GM18867 (cell line): ENCODE results near the gene GABPB1.

Source experiments
- ATAC-seq: cut with Tn5 transposase; IDR thresholded peaks from one replicate; pipeline ENCODE4 v1.9.1; 2021; ENCODE audit warnings: mild to moderate bottlenecking, moderate library complexity; ENCODE audit not compliant: unreplicated experiment

Gene GABPB1

DNA sequence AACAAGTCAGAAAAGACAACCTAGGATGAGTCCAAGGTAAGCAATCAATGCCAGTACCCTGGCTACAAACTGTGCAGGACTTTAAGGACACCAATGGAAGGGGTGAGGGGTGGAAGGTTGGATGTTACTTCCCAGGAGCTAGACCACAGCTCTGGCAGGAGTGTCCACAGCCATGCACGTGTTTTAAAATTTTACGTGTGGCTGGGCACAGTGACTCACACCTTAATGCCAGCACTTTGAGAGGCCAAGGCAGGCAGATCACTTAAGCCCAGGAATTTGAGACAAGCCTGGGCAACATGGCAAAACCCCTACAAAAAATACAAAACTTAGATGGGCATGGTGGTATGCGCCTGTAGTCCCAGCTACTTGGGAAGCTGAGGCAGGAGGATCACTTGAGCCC lies 74.7 kb downstream of the GABPB1 start:
- no peak for ATAC-seq

- no peak for ATAC-seq
Observed at GRCh38 chr15:50278496-50278895, 76.5 kb downstream of the GABPB1 start.

GRCh38 chr15:50277370-50277769 lies 77.6 kb downstream of the GABPB1 start:
- ATAC-seq: no peak

DNA sequence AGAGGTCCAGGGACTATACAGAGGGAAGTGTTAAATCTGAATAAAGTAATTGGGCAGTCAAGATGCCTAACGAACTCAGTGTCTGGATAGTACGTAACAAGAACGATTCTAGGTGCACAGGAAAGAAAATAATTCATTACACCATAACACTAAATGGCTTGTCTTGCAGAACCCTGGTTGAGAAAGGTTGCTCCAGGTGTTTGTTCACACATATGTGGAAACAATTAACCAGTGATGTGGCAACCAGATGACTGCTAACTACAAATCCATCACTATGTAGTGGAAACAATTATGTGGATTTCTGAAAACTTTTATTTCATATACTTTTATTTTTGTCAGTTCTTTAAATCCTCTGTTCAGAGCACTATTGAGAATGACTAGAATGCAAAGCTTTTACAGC lies 79.1 kb downstream of the GABPB1 start:
- ATAC-seq: no peak

- ATAC-seq: no peak
Observed at GRCh38 chr15:50275091-50275490, 79.9 kb downstream of the GABPB1 start.

- ATAC-seq: no peak
Observed at GRCh38 chr15:50267577-50267976, 87.4 kb downstream of the GABPB1 start.

GRCh38 chr15:50265620-50266019 lies 89.4 kb downstream of the GABPB1 start, which contains the start of gene HDC:
Gene HDC, minus strand, starts transcription at chr15:50265726. Its CDS starts 103 bp downstream, at chr15:50265623.
- no peak for ATAC-seq

- ATAC-seq: no peak
Observed at GRCh38 chr15:50262533-50262932, 92.5 kb downstream of the GABPB1 start.

DNA sequence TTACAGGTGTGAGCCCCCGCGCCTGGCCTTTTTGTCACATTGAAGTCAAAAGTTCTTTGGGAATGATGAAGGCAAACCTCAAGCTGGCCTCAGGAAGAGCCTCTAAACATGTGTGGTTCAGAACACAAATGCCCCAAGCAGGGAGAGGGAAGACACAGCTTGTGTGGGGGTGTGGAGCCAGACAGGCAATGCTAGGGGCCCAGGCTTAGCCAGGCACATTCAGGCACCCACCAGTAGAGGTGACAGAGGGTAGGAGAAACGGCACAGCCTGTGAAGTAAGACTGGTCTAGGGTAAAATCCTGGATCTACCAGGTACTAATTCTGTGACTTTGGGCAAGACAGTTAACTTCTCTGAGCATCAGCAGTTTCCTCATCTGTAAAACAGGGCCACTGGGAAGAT lies 93.0 kb downstream of the GABPB1 start:
- no peak for ATAC-seq

DNA sequence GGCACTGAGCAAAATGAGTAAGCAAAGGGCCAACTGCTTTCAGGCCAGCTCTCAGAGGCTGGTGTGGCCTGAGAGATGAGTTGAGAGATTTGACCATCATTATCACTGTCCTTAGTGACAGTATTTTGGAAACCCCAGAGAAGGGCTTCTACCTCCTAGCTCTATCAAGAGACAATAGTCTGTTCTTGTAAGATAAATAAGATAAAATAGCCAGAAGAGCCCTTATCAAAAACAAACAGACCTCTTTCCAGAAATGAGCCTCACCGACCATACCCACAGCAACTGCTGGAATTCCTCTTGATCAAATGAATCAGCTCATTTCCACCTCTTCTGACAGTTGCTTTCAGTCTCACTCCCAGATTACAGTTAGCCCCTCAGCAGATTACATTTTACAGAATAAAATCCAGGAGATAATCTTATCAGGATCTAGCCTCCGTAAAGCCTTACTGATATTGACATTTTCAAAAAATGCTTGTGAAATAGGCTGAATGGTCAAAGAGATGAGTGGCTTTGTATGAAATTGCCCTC lies 94.0 kb downstream of the GABPB1 start:
- peak; percentile 53 for ATAC-seq

DNA sequence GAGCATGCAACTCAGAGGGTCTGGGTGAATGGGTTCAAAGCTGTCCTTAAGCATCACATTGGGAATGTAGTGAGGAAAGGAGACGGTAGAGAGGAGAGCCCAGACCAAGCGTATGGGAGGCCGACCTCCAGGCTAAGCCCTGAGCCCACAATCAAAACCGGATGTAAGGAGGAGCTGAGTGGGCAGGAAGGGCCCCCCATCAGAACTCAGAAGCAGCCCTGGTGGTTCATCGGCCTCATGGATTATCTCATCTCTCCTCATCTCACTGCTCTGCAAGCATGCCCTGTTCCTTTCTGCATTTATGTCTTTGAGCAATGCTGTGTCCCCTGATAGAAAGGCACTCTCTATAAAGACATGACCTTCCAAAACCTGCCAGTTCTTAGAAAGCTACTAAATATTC lies 95.7 kb downstream of the GABPB1 start:
- ATAC-seq: no peak

DNA sequence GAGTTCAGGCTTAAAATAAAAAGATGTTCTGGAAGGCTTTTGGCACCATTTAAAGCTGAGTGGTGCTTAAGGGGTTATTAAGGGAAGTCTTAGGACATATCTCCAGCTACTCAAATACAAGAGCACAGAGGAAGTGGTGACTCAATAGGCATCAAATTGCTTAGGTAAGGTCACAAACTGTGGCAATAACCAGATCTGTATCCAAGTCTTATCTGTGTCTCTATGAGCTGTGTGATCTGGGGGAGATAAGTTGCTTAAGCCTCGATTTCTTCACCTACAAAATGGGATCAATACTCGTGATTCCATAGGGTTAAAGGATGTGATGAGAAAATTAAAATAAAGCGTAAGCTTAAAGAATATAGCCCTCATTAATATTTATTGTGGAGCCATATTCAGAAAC lies 97.1 kb downstream of the GABPB1 start:
- ATAC-seq: no peak

DNA sequence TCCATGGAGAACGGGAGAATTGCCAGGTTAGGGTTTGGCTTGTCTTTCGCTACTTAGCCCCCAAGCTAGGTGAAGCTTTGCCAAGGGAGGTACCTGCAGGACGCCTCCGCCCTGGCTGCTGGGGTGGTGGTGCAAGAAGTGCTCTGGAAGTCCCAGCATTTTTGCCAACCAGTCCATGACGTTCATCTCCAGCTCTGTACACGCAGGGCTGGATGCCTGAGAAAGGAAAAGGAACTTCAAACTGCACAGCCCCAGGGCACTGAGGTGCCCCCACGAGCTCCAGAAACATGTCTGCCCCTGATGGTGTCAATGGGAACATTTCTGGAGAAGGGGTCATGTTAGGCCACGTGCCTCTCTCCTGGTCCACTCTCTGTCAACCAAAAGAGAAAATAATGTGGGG lies 97.7 kb downstream of the GABPB1 start:
- no peak for ATAC-seq

- no peak for ATAC-seq
Observed at GRCh38 chr15:50256188-50257041, 98.6 kb downstream of the GABPB1 start.

DNA sequence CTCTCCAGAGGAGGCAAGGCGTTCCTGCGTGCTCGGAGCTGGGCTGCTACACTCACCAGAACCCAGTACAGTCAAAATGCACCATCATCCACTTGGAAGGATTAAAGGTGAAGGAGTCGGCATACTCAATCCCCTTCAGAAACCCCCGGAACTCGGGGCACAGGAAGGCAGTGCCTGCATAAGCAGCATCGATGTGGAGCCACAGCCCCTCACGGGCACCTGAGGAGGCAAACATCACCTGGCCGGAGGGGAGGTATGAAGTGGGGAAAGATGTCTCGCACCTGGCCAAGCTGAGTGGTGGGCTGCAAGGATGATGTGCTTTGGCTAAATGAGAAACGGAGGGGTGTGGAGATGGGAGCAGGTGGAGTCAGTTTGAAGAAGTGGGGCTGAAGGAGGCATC lies 102.4 kb downstream of the GABPB1 start:
- no peak for ATAC-seq

DNA sequence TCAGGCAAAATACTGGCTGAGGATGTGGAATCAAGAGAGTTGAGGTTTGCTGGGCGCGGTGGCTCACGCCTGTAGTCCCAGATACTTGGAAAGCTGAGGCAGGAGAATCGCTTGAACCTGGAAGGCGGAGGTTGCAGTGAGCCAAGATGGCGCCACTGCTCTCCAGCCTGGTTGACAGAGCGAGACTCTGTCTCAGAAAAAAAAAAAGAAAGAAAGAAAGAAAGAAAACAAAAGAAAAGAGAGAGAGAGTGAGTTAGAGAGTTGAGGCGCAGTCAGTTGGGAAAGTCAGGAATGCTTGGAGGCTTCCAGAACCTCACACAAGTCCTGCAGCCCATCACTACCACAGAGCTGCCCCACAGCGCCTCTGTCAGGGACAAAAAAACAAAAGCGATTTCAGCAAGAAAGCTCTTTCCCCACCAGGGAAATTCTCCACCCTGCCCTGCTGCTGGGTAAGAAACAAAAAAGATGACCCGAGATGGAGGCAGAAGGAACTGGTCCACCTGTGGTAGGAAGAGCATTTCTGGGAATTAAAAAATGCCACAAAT lies 103.3 kb downstream of the GABPB1 start:
- ATAC-seq: no peak

- no peak for ATAC-seq
Observed at GRCh38 chr15:50250760-50251394, 104.1 kb downstream of the GABPB1 start.

DNA sequence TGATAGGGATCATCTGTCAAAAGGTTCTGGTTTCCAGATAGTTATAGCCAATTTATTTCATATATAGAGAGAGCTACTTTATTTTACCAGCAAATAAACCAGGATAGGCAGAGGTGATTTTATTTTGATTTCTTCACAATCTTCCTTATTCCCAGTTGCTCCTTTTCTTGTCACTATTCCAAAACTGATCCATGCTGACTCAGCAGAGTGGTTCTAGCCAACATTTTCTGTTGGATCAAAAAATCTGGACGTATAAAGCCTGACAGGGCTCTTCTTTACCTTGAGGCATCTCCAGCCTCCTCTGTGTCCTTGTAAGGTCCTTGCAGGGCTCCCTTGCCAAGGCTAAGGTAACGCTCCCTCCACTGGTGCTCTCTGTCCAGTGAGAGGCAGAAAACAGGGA lies 105.3 kb downstream of the GABPB1 start:
- ATAC-seq: no peak

DNA sequence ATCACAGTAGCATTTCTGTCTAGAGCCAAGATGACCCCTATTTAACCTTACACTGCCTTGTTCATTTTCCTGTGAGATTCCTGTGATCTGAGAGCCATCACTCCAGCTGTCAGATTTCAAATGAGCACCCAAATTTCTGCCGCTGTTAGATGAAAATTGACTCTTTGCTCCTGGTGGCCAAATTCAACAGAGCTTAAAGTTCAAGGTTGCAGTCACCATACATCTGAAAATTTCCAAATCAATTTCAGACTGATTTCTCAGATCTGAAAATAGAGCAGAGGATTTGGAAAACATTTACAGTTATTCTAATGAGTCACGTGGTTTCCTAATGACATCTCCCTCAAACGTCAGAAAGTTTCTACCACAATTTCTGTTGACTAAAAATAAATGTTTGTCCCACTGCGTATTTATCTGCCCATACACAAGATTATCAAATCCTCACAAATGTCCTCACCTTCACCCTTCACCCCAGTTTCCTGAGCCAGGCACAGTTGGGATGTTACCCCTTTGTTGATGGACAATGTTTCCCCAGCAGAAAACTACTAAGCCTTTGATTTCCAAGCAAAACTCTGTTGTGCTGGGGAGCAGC lies 105.9 kb downstream of the GABPB1 start:
- ATAC-seq: no peak

DNA sequence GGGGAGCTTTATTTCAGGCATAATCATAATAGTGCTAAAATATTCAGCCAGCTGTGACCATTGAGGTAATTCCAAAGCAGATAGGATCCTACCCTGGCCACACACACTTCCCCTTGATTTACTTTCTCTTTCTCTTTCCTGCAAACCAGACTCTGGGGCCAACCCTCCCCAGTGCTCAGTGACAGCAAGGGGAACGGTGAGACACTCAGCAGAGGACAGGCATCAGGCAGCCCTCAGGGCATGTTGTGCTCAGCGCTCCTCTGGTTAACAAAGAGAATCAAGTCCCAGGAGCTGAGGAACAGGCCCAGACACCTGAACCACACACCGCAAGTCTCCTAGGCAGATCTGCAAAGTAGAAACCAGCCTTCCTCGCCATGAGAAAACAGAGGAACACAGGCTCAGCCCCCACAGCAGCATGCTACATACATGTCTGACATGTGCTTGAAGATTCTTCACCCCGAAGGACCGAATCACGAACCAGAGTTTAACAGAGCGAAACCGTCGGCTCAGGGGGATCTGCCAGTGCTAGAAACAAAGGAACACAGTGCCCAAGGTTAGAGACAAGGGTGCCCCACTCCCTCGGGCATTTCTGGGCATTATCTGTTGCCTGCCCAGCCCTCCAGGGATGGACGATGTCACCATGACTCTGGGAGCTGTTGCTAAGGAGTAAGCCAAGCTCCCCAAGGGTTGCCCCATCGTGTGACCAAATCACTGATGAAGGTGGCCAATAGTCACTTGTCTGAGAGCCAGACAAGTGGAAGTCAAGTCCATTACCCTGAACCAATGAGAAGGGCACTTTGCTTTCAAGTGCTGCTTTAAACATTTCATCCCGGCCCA lies 107.0 kb downstream of the GABPB1 start:
- ATAC-seq: peak; percentile 99

DNA sequence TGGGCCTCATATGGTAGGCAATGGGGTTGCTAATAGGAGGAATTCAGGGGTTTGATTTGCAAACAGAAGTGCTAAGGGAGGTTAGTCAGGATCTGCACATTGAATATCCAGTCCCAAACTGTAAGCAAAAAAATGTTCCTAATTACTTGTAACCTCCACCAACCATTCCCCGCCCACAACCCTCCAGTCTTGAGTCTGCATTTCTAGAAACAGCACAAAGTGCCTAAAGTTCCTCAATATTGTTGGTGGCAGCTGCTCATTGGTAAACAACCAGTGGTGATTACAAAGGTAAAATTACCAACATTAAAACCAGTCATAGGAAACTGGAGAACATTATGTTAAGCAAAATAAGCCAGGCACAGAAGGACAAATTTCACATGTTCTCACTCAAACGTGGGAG lies 108.4 kb downstream of the GABPB1 start:
- ATAC-seq: no peak
